Keratinocyte (primary cell): ENCODE results near the gene RNF150. TPM values are rescaled to one million over a fixed set of nuclear protein-coding genes. Genes with fewer than 3 reads are reported as not detected.

Experiments
- DNase-seq: peaks from one replicate; pipeline ENCODE4 v3.0.0-alpha.2; 2011; ENCODE audit warnings: low read depth, missing footprints, low spot score
- FAIRE-seq: peaks from 2 replicates; lab custom pipeline; 2011; peaks lifted over from hg19 to GRCh38; lab: Jason Lieb, UNC
- H2AFZ ChIP-seq: 2 replicates; pipeline ENCODE4 v1.6.0; 2012; ENCODE audit warnings: low read length, control low read depth, inconsistent platforms; ENCODE audit not compliant: control insufficient read depth
- H3K27ac ChIP-seq: 2 replicates; pipeline ENCODE4 v1.5.1; 2011; ENCODE audit warnings: low read length; ENCODE audit not compliant: control insufficient read depth, insufficient read depth
- H3K27me3 ChIP-seq: 3 replicates; pipeline ENCODE4 v1.6.0; 2011; ENCODE audit warnings: low read length; ENCODE audit not compliant: control insufficient read depth, insufficient read depth; ENCODE audit errors: extremely low read depth
- H3K36me3 ChIP-seq, 2 experiments: 2 replicates in 1 of 2; 3 replicates in 1 of 2; pipeline ENCODE4 v1.5.1; 2011; ENCODE audit warnings: low read length in 2 of 2, mild to moderate bottlenecking in 1 of 2; ENCODE audit not compliant: control insufficient read depth in 2 of 2, insufficient read depth in 2 of 2; ENCODE audit errors: extremely low read depth in 1 of 2
- H3K4me1 ChIP-seq: 3 replicates; pipeline ENCODE4 v1.5.1; 2011; ENCODE audit warnings: low read length; ENCODE audit not compliant: control insufficient read depth, insufficient read depth; ENCODE audit errors: extremely low read depth
- H3K4me2 ChIP-seq: 3 replicates; pipeline ENCODE4 v1.6.0; 2011; ENCODE audit warnings: low read depth, low read length; ENCODE audit not compliant: control insufficient read depth, insufficient read depth; ENCODE audit errors: extremely low read depth
- H3K4me3 ChIP-seq, 3 experiments: fragments of 200-600 bp in 1 of 3; sonication (generic) in 1 of 3; 2 replicates in 2 of 3; 3 replicates in 1 of 3; pipeline ENCODE4 v1.5.1; 2011 to 2016; ENCODE audit warnings: low read length in 3 of 3, mild to moderate bottlenecking in 3 of 3, control low read depth in 2 of 3, inconsistent platforms in 1 of 3, low read depth in 1 of 3, mixed read lengths in 1 of 3, mixed run types in 1 of 3, moderate library complexity in 1 of 3; ENCODE audit not compliant: control insufficient read depth in 2 of 3, insufficient read depth in 2 of 3; ENCODE audit errors: extremely low read depth in 1 of 3
- H3K79me2 ChIP-seq: 2 replicates; pipeline ENCODE4 v1.6.0; 2012; ENCODE audit warnings: low read length; ENCODE audit not compliant: control insufficient read depth, insufficient read depth
- H3K9ac ChIP-seq: 3 replicates; pipeline ENCODE4 v1.6.0; 2011; ENCODE audit warnings: low read length; ENCODE audit not compliant: control insufficient read depth, insufficient read depth; ENCODE audit errors: extremely low read depth
- H3K9me1 ChIP-seq: 3 replicates; pipeline ENCODE4 v1.6.0; 2011; ENCODE audit warnings: low read length; ENCODE audit not compliant: control insufficient read depth, insufficient read depth; ENCODE audit errors: extremely low read depth
- H3K9me3 ChIP-seq: 2 replicates; pipeline ENCODE4 v1.5.1; 2012; ENCODE audit warnings: low read depth, low read length; ENCODE audit not compliant: control insufficient read depth
- H4K20me1 ChIP-seq: 3 replicates; pipeline ENCODE4 v1.6.0; 2011; ENCODE audit warnings: low read length; ENCODE audit not compliant: control insufficient read depth, insufficient read depth; ENCODE audit errors: extremely low read depth
- CTCF ChIP-seq, 3 experiments: IDR thresholded peaks in 1 of 3; conservative IDR thresholded peaks in 1 of 3; optimal IDR thresholded peaks in 1 of 3; 2 replicates in 2 of 3; 3 replicates in 1 of 3; pipeline versions ENCODE3 to v1.5.1; 2011; ENCODE audit warnings: low read length in 3 of 3, mild to moderate bottlenecking in 3 of 3, moderate library complexity in 2 of 3, control low read depth in 1 of 3, inconsistent platforms in 1 of 3; ENCODE audit not compliant: insufficient read depth in 2 of 3; ENCODE audit errors: extremely low read depth in 1 of 3
- EZH2 ChIP-seq: IDR thresholded peaks from one replicate; pipeline ENCODE4 v1.6.1; 2012; ENCODE audit warnings: inconsistent platforms, mild to moderate bottlenecking, low read length, moderate library complexity
- dilution Hi-C: fragments of 300-500 bp; cut with MboI; formaldehyde crosslinking; loops from one replicate; pipeline ENCODE4 v1.7.0; 2020; ENCODE audit warnings: low sequenced_read_pairs; ENCODE audit not compliant: extremely low pct_ligation_motif_present
- polyA plus RNA-seq, 5 experiments: library from polyadenylated mRNA; depleted of rRNA in 3 of 5; stranded (reverse) in 3 of 5; stranded (forward) in 1 of 5; unstranded in 1 of 5; fragments of >200 nt; gene quantifications; 1 replicate in 1 of 5; 2 replicates in 3 of 5; 3 replicates in 1 of 5; pipeline versions ENCODE4 v1.2.1 to v1.2.3, GENCODE V29; 2011 to 2012; ENCODE audit warnings: missing spikeins in 2 of 5, low read depth in 1 of 5, low replicate concordance in 1 of 5

RNF150 gene
- polyA plus RNA-seq, 1 donor (not counting 4 experiments of a cell fraction or from before 2014, with no cell fraction given) = 0.18 TPM

DNA sequence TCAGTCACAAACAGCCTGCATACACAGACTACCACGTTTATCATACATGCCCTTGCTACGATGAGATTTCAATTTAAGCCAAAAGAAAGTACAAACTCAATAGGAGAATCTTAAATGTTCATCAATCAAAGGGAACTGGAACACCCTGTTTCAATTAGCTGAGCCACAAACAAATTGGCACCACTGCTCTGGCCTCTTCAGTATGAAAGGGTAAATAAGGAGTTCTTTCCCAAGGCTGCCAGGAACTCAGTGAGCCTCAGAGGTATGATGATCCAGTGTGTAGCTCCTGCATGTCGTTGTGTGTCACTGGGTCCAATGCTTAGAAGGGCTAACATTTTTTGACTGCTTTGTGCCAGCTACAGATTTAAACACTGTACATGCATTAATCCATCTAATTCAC is 5.4 kb downstream of the RNF150 start:
- no peaks in the 10 kb centered on the region for H3K79me2 ChIP-seq
- DNase-seq = no peak
- H3K4me2 ChIP-seq = no peak overlapping the region

GRCh38 chr4:141126769-141127168 is 6.5 kb downstream of the RNF150 start:
- no peak overlapping the region for H3K27ac ChIP-seq
- H3K79me2 ChIP-seq = no peaks in the 10 kb centered on the region
- H3K36me3 ChIP-seq = no peaks in the 10 kb centered on the region
- TF ChIP-seq EZH2 = no peak
- TF ChIP-seq CTCF (optimal IDR thresholded peaks at IDR 0.05 in 1 of 3, IDR thresholded peaks at IDR 0.05 in 1 of 3, conservative IDR thresholded peaks at IDR 0.05 in 1 of 3; ENCODE audit: extremely low read depth in 1 of 3, insufficient read depth in 2 of 3, low read length in 3 of 3) = no peak
- H3K9me3 ChIP-seq = no peaks in the 10 kb centered on the region
- H2AFZ ChIP-seq = no peak overlapping the region
- H3K27me3 ChIP-seq = peaks cover 13% of the 10 kb centered on the region
- DNase-seq (no peak), FAIRE-seq (no peak)
- H3K9ac ChIP-seq = no peak overlapping the region
- no peaks in the 10 kb centered on the region for H4K20me1 ChIP-seq
- H3K9me1 ChIP-seq = no peaks in the 10 kb centered on the region
- H3K4me1 ChIP-seq = no peaks in the 10 kb centered on the region
- no peak overlapping the region for H3K4me2 ChIP-seq
- H3K4me3 ChIP-seq = no peak overlapping the region
- dilution Hi-C loops = loop anchor here (25.0 kb wide), 1 partner anchor 239 kb away; no protein-coding TSS in a partner anchor

More for the DNA sequence above, 5.4 kb downstream of the RNF150 start:
- no peaks in the 10 kb centered on the region for H4K20me1 ChIP-seq
- H2AFZ ChIP-seq = no peak overlapping the region
- FAIRE-seq = no peak
- H3K4me1 ChIP-seq = no peaks in the 10 kb centered on the region
- no peaks in the 10 kb centered on the region for H3K9me1 ChIP-seq
- dilution Hi-C loops = loop anchor here (25.0 kb wide), 1 partner anchor 241 kb away; no protein-coding TSS in a partner anchor
- no peaks in the 10 kb centered on the region for H3K9me3 ChIP-seq
- H3K4me3 ChIP-seq = no peak overlapping the region
- no peak overlapping the region for H3K9ac ChIP-seq
- no peaks in the 10 kb centered on the region for H3K36me3 ChIP-seq
- no peak overlapping the region for H3K27ac ChIP-seq
- TF ChIP-seq CTCF (optimal IDR thresholded peaks at IDR 0.05 in 1 of 3, IDR thresholded peaks at IDR 0.05 in 1 of 3, conservative IDR thresholded peaks at IDR 0.05 in 1 of 3; ENCODE audit: extremely low read depth in 1 of 3, insufficient read depth in 2 of 3, low read length in 3 of 3) (no peak), EZH2 (no peak)
- peaks cover 23% of the 10 kb centered on the region for H3K27me3 ChIP-seq
